MM.1S (cell line): Measurements from ENCODE around the gene PKMYT1.

Experiments
- DNase-seq: peaks from one replicate; pipeline ENCODE4 v3.0.0-alpha.2; 2015
- H2AFZ ChIP-seq: fragments of 300-600 bp; sonication (generic); 2 replicates; pipeline ENCODE4 v1.6.0; 2016; ENCODE audit warnings: antibody characterized with exemption, low read length
- H3F3A ChIP-seq: fragments of 300-600 bp; sonication (generic); 2 replicates; pipeline ENCODE4 v1.6.1; 2016; ENCODE audit warnings: mild to moderate bottlenecking, antibody characterized with exemption, low read length, moderate library complexity, mixed read lengths; ENCODE audit not compliant: insufficient read depth
- H3K27ac ChIP-seq: fragments of 300-600 bp; sonication (generic); 2 replicates; pipeline ENCODE4 v1.5.1; 2016; ENCODE audit warnings: mild to moderate bottlenecking, low read length
- H3K27me3 ChIP-seq: fragments of 300-600 bp; sonication (generic); replicated peaks from 2 replicates; pipeline ENCODE4 v1.6.0; 2016; ENCODE audit warnings: low read length; ENCODE audit not compliant: insufficient read depth
- H3K36me3 ChIP-seq: fragments of 300-600 bp; sonication (generic); replicated peaks from 2 replicates; pipeline ENCODE4 v1.6.1; 2016; ENCODE audit warnings: mild to moderate bottlenecking, low read length, mixed read lengths; ENCODE audit not compliant: insufficient read depth
- H3K4me1 ChIP-seq: fragments of 300-600 bp; sonication (generic); 2 replicates; pipeline ENCODE4 v1.6.1; 2016; ENCODE audit warnings: low read length, mixed read lengths
- H3K4me2 ChIP-seq: fragments of 300-600 bp; sonication (generic); 2 replicates; pipeline ENCODE4 v1.6.0; 2016; ENCODE audit warnings: low read depth, low read length
- H3K4me3 ChIP-seq: fragments of 300-600 bp; sonication (generic); 2 replicates; pipeline ENCODE4 v1.5.1; 2016; ENCODE audit warnings: low read length, mixed read lengths
- H3K79me2 ChIP-seq: fragments of 300-600 bp; sonication (generic); 2 replicates; pipeline ENCODE4 v1.6.1; 2016; ENCODE audit warnings: mixed run types, low read length, mixed read lengths
- H3K9ac ChIP-seq: fragments of 300-600 bp; sonication (generic); 2 replicates; pipeline ENCODE4 v1.6.1; 2016; ENCODE audit warnings: low read length, mixed read lengths
- H3K9me2 ChIP-seq: fragments of 300-600 bp; sonication (generic); replicated peaks from 2 replicates; pipeline ENCODE4 v1.6.1; 2016; ENCODE audit warnings: mild to moderate bottlenecking, low read length, mixed read lengths; ENCODE audit not compliant: insufficient read depth
- H3K9me3 ChIP-seq: fragments of 300-600 bp; sonication (generic); replicated peaks from 2 replicates; pipeline ENCODE4 v1.6.1; 2016; ENCODE audit warnings: mild to moderate bottlenecking, low read length, mixed read lengths; ENCODE audit not compliant: insufficient read depth
- H4K20me1 ChIP-seq: fragments of 300-600 bp; sonication (generic); 2 replicates; pipeline ENCODE4 v1.6.1; 2016; ENCODE audit warnings: mild to moderate bottlenecking, low read length, moderate library complexity, mixed read lengths; ENCODE audit not compliant: insufficient read depth
- EZH2 ChIP-seq: fragments of 300-600 bp; sonication (generic); optimal IDR thresholded peaks from 2 replicates; pipeline ENCODE3; 2017; ENCODE audit warnings: low read depth, mild to moderate bottlenecking, antibody characterized with exemption, low read length, mixed read lengths
- EZH2phosphoT487 ChIP-seq: fragments of 300-600 bp; sonication (generic); IDR thresholded peaks from 2 replicates; pipeline ENCODE4 v1.6.1; 2018; ENCODE audit warnings: antibody characterized with exemption, low read length
- TF ChIP-seq, protein P1 (sequence below): fragments of 300-600 bp; sonication (generic); IDR thresholded peaks from 2 replicates; pipeline ENCODE4 v1.5.1; 2016; ENCODE audit warnings: antibody characterized with exemption, low read length, mixed read lengths

The PKMYT1 gene

DNA sequence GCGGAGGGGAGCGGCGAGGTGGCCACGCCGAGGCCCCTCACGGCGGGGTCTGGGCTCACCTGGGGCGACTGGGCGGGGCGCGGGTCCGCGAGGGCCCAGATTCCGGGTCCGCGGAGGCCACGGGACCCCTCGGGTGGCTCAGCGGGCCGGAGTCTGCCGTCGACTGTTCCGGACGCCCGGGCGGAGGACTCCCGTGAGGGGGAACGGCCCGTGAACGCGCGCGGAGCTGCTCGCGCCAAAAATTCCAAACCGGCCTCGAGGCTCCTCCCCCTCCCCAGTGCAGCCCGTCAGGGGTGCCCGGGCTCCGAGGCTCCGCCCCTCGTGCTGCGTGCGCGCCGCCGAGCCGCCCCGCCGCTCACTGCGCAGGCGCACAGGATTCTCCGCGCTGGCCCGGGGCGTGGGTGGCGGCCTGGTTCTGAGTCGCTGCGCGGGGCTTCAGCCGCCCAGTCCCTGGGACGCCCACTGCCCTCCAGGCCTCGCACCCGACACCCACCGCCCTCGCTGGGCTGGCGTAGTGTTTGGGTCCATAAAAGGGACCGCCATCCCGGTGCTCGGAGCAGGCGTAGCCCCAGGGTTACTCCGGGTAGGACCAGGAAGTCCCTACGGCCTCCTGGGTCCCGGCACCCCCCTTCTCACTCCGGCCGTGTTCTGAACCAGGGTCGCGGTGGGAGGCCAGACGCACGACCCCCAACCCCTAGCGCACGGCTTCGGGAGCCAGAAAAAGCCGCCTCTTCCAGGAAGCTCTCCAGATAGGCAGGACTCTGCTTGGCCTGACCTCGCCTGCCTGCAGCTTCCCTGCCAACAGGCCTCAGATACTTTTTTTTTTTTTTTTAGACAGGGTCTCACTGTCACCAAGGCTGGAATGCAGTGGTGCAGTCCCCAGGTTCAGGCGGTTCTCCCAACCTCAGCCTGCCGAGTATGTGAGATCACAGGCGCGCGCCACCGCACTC is at the start of gene PKMYT1:
TSS of gene PKMYT1 (minus strand) at position 220 of the 950 bp plus-strand sequence. CDS start 789 bp downstream, outside the sequence.
- H4K20me1 ChIP-seq: no peaks in the 10 kb centered on the region
- H3K9me3 ChIP-seq: no peaks in the 10 kb centered on the region
- no peaks in the 10 kb centered on the region for H3K9me2 ChIP-seq
- peak within 1 kb of the TSS; percentile 96 for H3K4me2 ChIP-seq
- H2AFZ ChIP-seq: peak within 1 kb of the TSS; percentile 76
- peak within 1 kb of the TSS; percentile 12; the same call in 1 of the 2 replicates for H3K27ac ChIP-seq
- peak within 1 kb of the TSS; percentile 90 for H3K4me3 ChIP-seq
- peaks cover 7% of the 10 kb centered on the region; the same call in 1 of the 2 replicates for H3F3A ChIP-seq
- peaks cover 16% of the 10 kb centered on the region for H3K27me3 ChIP-seq
- H3K79me2 ChIP-seq: peaks cover 27% of the 10 kb centered on the region
- TF ChIP-seq EZH2phosphoT487: no peak
- TF ChIP-seq, protein P1, sequence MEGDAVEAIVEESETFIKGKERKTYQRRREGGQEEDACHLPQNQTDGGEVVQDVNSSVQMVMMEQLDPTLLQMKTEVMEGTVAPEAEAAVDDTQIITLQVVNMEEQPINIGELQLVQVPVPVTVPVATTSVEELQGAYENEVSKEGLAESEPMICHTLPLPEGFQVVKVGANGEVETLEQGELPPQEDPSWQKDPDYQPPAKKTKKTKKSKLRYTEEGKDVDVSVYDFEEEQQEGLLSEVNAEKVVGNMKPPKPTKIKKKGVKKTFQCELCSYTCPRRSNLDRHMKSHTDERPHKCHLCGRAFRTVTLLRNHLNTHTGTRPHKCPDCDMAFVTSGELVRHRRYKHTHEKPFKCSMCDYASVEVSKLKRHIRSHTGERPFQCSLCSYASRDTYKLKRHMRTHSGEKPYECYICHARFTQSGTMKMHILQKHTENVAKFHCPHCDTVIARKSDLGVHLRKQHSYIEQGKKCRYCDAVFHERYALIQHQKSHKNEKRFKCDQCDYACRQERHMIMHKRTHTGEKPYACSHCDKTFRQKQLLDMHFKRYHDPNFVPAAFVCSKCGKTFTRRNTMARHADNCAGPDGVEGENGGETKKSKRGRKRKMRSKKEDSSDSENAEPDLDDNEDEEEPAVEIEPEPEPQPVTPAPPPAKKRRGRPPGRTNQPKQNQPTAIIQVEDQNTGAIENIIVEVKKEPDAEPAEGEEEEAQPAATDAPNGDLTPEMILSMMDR: no peak
- no peak for TF ChIP-seq EZH2
- peaks cover 5% of the 10 kb centered on the region; the same call in 1 of the 2 replicates for H3K4me1 ChIP-seq
- H3K9ac ChIP-seq: peak within 1 kb of the TSS; percentile 96
- H3K36me3 ChIP-seq: no peaks in the 10 kb centered on the region
- DNase-seq: peak; percentile 92

DNA sequence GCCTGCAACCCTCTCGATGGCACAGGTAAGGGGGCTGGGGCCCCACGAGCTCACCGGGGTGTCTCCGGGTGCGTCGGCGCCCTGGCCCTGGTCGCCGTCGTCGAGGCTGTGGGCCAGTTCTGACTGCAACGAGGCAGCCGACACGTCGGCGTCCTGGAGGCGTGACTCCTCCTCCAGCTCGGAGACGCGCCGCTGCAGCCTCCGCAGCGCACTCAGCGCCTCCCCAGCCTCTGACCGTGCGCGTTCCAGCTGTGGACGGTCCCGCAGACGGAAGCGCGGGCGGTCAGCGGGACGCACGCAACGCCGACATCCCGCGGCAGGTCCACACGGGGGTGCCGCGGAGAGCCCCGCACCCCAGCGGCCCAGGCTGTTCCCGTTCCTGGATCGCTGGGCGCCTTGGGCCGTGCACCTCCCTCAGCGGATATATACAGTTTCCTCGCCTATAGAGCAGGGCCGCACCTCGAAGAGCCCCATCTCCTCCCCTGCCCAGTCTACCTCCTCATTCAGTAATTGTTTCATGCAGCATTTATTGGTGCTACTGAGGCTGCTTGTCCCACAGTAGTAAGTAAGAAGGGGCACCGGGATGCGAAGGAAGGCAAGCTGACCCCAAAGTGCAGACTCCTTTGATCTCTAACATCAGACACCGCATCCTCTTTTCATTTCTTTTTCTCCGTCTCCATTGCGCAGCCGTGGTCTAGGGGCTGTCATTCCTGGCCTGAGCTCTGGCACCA is 49.4 kb upstream of the PKMYT1 start:
- Histone ChIP-seq H3K9ac (no peak overlapping the region), H3K27me3 (peaks cover 67% of the 10 kb centered on the region), H3F3A (0 out of 2 replicates have a peak, but pooled peaks cover 6% of the 10 kb centered on the region), H3K4me3 (no peak overlapping the region), H3K4me1 (peaks cover 4% of the 10 kb centered on the region), H3K9me3 (no peaks in the 10 kb centered on the region), H3K9me2 (no peaks in the 10 kb centered on the region), H3K79me2 (no peaks in the 10 kb centered on the region), H3K4me2 (no peak overlapping the region), H3K36me3 (no peaks in the 10 kb centered on the region), H4K20me1 (no peaks in the 10 kb centered on the region), H3K27ac (no peak overlapping the region), H2AFZ (no peak overlapping the region)
- TF ChIP-seq EZH2phosphoT487 (no peak), EZH2 (no peak)
- TF ChIP-seq, protein P1: no peak
- no peak for DNase-seq

DNA sequence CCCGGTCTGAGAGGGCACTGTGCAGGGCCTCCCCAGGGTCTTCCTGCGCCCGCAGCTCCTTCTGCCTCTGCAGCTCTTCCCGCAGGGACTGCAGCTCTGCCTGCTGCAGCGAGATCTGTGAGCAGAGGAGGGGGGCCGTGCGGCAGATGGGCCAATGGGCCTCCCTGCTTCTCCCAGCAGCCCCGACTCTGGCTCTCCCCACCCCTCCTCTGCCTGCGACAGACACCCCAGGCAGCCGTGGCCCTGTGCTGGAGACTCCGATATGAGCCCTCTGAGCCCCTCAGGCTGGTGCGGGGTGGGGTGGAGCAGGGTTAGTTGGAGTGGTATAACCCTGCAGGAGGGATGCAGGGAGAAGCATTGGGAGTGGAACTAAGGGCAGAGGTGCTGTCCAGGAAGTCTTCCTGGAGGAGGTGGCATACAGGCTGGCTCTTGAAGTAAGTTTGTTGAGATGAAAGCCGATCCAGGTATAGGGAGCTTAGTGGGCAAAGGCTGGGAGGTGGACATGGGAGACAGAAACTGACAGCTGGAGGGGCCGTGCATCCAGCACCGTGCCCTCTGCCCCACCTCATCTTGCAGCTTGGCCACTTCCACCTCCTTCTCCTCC is 48.6 kb upstream of the PKMYT1 start:
- Histone ChIP-seq H3K4me3 (no peak overlapping the region), H3K4me1 (peaks cover 4% of the 10 kb centered on the region), H3K4me2 (no peak overlapping the region), H3K27ac (no peak overlapping the region), H4K20me1 (no peaks in the 10 kb centered on the region), H3K27me3 (peaks cover 58% of the 10 kb centered on the region), H3K9ac (no peak overlapping the region), H3F3A (0 out of 2 replicates have a peak, but pooled peaks cover 6% of the 10 kb centered on the region), H2AFZ (no peak overlapping the region), H3K36me3 (no peaks in the 10 kb centered on the region), H3K9me2 (no peaks in the 10 kb centered on the region), H3K79me2 (no peaks in the 10 kb centered on the region), H3K9me3 (no peaks in the 10 kb centered on the region)
- DNase-seq: no peak
- TF ChIP-seq EZH2 (no peak), EZH2phosphoT487 (no peak)
- TF ChIP-seq, protein P1: no peak
